HepG2 (cell line): ENCODE results near the gene TMC8. TPM values are rescaled to one million over a fixed set of nuclear protein-coding genes. Genes with fewer than 3 reads are reported as not detected.

ENCODE experiments used
- KDM2A ChIP-seq: sonication (generic); formaldehyde crosslinking; IDR thresholded peaks from 2 replicates; pipeline ENCODE4 v1.4.0; 2020; ENCODE audit warnings: low read depth, missing genetic modification reagents, borderline replicate concordance
- RAD21 ChIP-seq: fragments of 450-650 bp; formaldehyde crosslinking; IDR thresholded peaks from 2 replicates; pipeline ENCODE4 v1.5.0; 2020; ENCODE audit warnings: mild to moderate bottlenecking
- RFX3 ChIP-seq: IDR thresholded peaks from 2 replicates; pipeline ENCODE4 v1.6.1; 2016; ENCODE audit warnings: missing biosample characterization, missing genetic modification reagents
- SMC3 ChIP-seq: IDR thresholded peaks from 2 replicates; pipeline ENCODE4 v1.6.1; 2011; ENCODE audit warnings: low read length, improper control_type of control experiment
- ZNF484 ChIP-seq: sonication (generic); formaldehyde crosslinking; IDR thresholded peaks from 2 replicates; pipeline ENCODE4 v1.5.1; 2020; ENCODE audit warnings: mild to moderate bottlenecking, low read depth, missing genetic modification reagents, borderline replicate concordance
- ZNF766 ChIP-seq: sonication (generic); formaldehyde crosslinking; IDR thresholded peaks from 2 replicates; pipeline ENCODE4 v1.5.0; 2020; ENCODE audit warnings: missing genetic modification reagents, borderline replicate concordance
- polyA plus RNA-seq, 8 experiments: library from polyadenylated mRNA; depleted of rRNA in 3 of 8; stranded (reverse) in 7 of 8; unstranded in 1 of 8; fragments of >200 nt; fragmentation: Illumina TruSeq in 4 of 8; extraction: Trizol in 4 of 8; gene quantifications; 2 replicates each; pipeline versions ENCODE4 v1.2.1 to v1.2.3, GENCODE V29; 2011 to 2016; ENCODE audit warnings: low read depth in 4 of 8, missing spikeins in 1 of 8, mixed read lengths in 1 of 8; ENCODE audit not compliant: insufficient read depth in 1 of 8
- total RNA-seq, 5 experiments: library from RNA; depleted of rRNA; stranded (reverse); fragments of >200 nt; fragmentation: Illumina TruSeq; extraction: Trizol; gene quantifications; 2 replicates each; pipeline ENCODE4 v1.2.3, GENCODE V29; 2016; ENCODE audit warnings: low read depth in 1 of 5
- TF ChIP-seq, protein P1 (sequence below): sonication (generic); formaldehyde crosslinking; IDR thresholded peaks from 2 replicates; pipeline ENCODE4; 2020; ENCODE audit warnings: missing genetic modification reagents, mild to moderate bottlenecking, borderline replicate concordance
- TF ChIP-seq, protein P2 (sequence below): IDR thresholded peaks from 2 replicates; pipeline ENCODE4 v1.6.1; 2016; ENCODE audit warnings: mild to moderate bottlenecking
- TF ChIP-seq, protein P3 (sequence below), 2 experiments: fragments of 450-650 bp in 1 of 2; sonication (generic) in 1 of 2; formaldehyde crosslinking in 1 of 2; IDR thresholded peaks; 2 replicates each; pipeline versions ENCODE4 v1.6.1 to v1.8.0; 2016 to 2022; ENCODE audit warnings: antibody characterized with exemption in 1 of 2, mild to moderate bottlenecking in 1 of 2, missing genetic modification reagents in 1 of 2
- TF ChIP-seq, protein P4 (sequence below): sonication (generic); formaldehyde crosslinking; IDR thresholded peaks from 2 replicates; pipeline ENCODE4 v1.4.0; 2020; ENCODE audit warnings: missing genetic modification reagents
- TF ChIP-seq, protein P5 (sequence below): sonication (generic); formaldehyde crosslinking; IDR thresholded peaks from 2 replicates; pipeline ENCODE4 v1.5.1; 2020; ENCODE audit warnings: missing genetic modification reagents, mild to moderate bottlenecking, borderline replicate concordance

TMC8 gene
- total and polyA plus RNA-seq, 2 of the 13 experiments (the other 11 are each of a cell fraction or from before 2014, with no cell fraction given) = 0.53 to 7.8 TPM

DNA sequence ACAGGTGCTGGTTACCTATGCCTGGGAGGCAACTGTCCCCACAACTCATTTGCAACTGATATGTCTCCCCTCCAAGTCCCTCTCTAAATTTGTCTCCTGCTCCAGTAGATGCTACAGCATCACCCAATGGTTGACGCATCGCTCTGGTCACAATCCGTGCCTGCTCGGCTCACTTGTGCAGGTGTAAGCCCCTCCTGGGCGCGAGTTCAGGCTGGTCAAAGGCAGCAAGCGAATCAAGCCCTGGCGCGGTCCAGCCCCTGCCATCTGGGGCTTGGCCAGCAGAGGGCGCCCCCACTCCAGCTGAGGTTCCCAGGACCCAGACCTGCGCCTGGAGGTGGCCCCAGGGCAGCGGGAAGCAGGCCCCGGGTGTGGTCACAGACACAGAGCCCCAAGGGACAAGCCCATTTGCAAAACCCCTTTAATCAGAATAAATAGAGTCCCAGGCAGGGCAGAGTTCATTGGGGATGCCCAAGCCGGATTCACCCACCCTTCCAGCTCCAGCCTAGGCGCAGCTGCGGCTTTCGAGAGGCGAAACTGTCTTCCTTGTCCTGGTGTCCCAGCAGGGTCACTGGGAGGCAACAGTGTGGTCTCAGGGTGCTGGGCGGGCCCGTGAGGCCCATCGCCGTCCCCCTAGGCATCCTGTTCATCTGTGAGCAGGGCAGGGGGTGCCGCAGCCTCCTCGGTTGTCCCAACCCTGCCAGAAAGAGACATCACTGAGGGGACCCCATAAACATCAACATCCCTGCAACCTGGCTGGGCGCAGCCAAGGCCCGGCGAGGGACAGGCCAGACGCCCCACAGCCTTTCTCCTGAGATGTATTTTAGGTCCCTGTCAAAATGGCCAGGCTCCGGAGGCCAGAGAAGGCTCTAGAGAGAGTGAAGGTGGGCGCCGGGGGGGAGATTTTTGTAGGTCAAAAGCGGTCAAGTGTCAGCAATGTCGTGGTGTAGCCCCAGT, 17.8 kb upstream of the TMC8 start (continued):
- TF ChIP-seq, protein P1, sequence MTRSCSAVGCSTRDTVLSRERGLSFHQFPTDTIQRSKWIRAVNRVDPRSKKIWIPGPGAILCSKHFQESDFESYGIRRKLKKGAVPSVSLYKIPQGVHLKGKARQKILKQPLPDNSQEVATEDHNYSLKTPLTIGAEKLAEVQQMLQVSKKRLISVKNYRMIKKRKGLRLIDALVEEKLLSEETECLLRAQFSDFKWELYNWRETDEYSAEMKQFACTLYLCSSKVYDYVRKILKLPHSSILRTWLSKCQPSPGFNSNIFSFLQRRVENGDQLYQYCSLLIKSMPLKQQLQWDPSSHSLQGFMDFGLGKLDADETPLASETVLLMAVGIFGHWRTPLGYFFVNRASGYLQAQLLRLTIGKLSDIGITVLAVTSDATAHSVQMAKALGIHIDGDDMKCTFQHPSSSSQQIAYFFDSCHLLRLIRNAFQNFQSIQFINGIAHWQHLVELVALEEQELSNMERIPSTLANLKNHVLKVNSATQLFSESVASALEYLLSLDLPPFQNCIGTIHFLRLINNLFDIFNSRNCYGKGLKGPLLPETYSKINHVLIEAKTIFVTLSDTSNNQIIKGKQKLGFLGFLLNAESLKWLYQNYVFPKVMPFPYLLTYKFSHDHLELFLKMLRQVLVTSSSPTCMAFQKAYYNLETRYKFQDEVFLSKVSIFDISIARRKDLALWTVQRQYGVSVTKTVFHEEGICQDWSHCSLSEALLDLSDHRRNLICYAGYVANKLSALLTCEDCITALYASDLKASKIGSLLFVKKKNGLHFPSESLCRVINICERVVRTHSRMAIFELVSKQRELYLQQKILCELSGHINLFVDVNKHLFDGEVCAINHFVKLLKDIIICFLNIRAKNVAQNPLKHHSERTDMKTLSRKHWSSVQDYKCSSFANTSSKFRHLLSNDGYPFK (CRISPR knock-in tag) = peak; percentile 66; the same call in 1 of the 2 replicates
- TF ChIP-seq, protein P2, sequence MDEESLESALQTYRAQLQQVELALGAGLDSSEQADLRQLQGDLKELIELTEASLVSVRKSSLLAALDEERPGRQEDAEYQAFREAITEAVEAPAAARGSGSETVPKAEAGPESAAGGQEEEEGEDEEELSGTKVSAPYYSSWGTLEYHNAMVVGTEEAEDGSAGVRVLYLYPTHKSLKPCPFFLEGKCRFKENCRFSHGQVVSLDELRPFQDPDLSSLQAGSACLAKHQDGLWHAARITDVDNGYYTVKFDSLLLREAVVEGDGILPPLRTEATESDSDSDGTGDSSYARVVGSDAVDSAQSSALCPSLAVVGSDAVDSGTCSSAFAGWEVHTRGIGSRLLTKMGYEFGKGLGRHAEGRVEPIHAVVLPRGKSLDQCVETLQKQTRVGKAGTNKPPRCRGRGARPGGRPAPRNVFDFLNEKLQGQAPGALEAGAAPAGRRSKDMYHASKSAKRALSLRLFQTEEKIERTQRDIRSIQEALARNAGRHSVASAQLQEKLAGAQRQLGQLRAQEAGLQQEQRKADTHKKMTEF = peak; percentile 58; the same call in 1 of the 2 replicates
- no peak for TF ChIP-seq ZNF766 (CRISPR knock-in tag)
- TF ChIP-seq SMC3 = peak; percentile 42; the same call in 1 of the 2 replicates
- no peak for TF ChIP-seq ZNF484 (CRISPR knock-in tag)
- peak; percentile 86 for TF ChIP-seq KDM2A (CRISPR knock-in tag)
- TF ChIP-seq, protein P3, sequence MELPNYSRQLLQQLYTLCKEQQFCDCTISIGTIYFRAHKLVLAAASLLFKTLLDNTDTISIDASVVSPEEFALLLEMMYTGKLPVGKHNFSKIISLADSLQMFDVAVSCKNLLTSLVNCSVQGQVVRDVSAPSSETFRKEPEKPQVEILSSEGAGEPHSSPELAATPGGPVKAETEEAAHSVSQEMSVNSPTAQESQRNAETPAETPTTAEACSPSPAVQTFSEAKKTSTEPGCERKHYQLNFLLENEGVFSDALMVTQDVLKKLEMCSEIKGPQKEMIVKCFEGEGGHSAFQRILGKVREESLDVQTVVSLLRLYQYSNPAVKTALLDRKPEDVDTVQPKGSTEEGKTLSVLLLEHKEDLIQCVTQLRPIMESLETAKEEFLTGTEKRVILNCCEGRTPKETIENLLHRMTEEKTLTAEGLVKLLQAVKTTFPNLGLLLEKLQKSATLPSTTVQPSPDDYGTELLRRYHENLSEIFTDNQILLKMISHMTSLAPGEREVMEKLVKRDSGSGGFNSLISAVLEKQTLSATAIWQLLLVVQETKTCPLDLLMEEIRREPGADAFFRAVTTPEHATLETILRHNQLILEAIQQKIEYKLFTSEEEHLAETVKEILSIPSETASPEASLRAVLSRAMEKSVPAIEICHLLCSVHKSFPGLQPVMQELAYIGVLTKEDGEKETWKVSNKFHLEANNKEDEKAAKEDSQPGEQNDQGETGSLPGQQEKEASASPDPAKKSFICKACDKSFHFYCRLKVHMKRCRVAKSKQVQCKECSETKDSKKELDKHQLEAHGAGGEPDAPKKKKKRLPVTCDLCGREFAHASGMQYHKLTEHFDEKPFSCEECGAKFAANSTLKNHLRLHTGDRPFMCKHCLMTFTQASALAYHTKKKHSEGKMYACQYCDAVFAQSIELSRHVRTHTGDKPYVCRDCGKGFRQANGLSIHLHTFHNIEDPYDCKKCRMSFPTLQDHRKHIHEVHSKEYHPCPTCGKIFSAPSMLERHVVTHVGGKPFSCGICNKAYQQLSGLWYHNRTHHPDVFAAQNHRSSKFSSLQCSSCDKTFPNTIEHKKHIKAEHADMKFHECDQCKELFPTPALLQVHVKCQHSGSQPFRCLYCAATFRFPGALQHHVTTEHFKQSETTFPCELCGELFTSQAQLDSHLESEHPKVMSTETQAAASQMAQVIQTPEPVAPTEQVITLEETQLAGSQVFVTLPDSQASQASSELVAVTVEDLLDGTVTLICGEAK (IDR thresholded peaks at IDR 0.05) = no peak
- TF ChIP-seq, protein P3 (CRISPR knock-in tag; IDR thresholded peaks at IDR 0.05) = no peak
- TF ChIP-seq, protein P4, sequence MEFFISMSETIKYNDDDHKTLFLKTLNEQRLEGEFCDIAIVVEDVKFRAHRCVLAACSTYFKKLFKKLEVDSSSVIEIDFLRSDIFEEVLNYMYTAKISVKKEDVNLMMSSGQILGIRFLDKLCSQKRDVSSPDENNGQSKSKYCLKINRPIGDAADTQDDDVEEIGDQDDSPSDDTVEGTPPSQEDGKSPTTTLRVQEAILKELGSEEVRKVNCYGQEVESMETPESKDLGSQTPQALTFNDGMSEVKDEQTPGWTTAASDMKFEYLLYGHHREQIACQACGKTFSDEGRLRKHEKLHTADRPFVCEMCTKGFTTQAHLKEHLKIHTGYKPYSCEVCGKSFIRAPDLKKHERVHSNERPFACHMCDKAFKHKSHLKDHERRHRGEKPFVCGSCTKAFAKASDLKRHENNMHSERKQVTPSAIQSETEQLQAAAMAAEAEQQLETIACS (CRISPR knock-in tag) = no peak
- peak; percentile 98 for TF ChIP-seq RAD21 (CRISPR knock-in tag)
- TF ChIP-seq, protein P5, sequence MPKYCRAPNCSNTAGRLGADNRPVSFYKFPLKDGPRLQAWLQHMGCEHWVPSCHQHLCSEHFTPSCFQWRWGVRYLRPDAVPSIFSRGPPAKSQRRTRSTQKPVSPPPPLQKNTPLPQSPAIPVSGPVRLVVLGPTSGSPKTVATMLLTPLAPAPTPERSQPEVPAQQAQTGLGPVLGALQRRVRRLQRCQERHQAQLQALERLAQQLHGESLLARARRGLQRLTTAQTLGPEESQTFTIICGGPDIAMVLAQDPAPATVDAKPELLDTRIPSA (CRISPR knock-in tag) = no peak
- TF ChIP-seq RFX3 = no peak
